Esophagus muscularis mucosa (tissue), 4 donors: ENCODE measurements around the gene FAM120B. TPM values are rescaled to one million over a fixed set of nuclear protein-coding genes. Genes with fewer than 3 reads are reported as not detected.
A peak's percentile ranks its signal among the peaks of the same experiment; 100 is the strongest.

Experiments
- DNase-seq: peaks from one replicate; pipeline ENCODE4 v3.0.0-alpha.2; 2017; ENCODE audit errors: extremely low spot score
- H3K27ac ChIP-seq, 4 donors: fragments of 200-600 bp; sonication (generic); replicated peaks in 1 of 4; 1 replicate in 3 of 4; 2 replicates in 1 of 4; pipeline ENCODE4 v1.5.1; 2016 to 2019; ENCODE audit warnings: mild to moderate bottlenecking in 1 of 4
- H3K27me3 ChIP-seq, 4 donors: fragments of 200-600 bp; sonication (generic); one replicate each; pipeline versions ENCODE4 v1.5.1 to v1.6.0; 2016 to 2019
- H3K36me3 ChIP-seq, 4 donors: fragments of 200-600 bp; sonication (generic); one replicate each; pipeline ENCODE4 v1.5.1; 2016 to 2019
- H3K4me1 ChIP-seq, 4 donors: fragments of 200-600 bp; sonication (generic); one replicate each; pipeline ENCODE4 v1.5.1; 2016 to 2019
- H3K4me3 ChIP-seq, 4 donors: fragments of 200-600 bp; sonication (generic); 1 replicate in 2 of 4; 2 replicates in 2 of 4; pipeline ENCODE4 v1.5.1; 2016 to 2019; ENCODE audit warnings: mild to moderate bottlenecking in 4 of 4, moderate library complexity in 1 of 4
- H3K9me3 ChIP-seq, 4 donors: fragments of 200-600 bp; sonication (generic); 1 replicate in 3 of 4; 2 replicates in 1 of 4; pipeline ENCODE4 v1.5.1; 2016 to 2019
- EP300 ChIP-seq: sonication (generic); formaldehyde crosslinking; IDR thresholded peaks from one replicate; pipeline ENCODE4 v1.6.1; 2017; ENCODE audit warnings: antibody characterized with exemption
- POLR2A ChIP-seq: fragments of 450-650 bp; IDR thresholded peaks from one replicate; pipeline ENCODE4 v1.6.1; 2017; ENCODE audit warnings: antibody characterized with exemption, moderate library complexity, mild to moderate bottlenecking, low read depth
- POLR2AphosphoS5 ChIP-seq, 2 donors: sonication (generic); formaldehyde crosslinking; IDR thresholded peaks; one replicate each; pipeline ENCODE4 v1.6.1; 2017; ENCODE audit warnings: antibody characterized with exemption in 2 of 2
- WGBS: methylation state at CpG from one replicate; pipeline ENCODE4 v1.1.5; 2018; 5-methylcytosine and 5-hydroxymethylcytosine counted together
- intact Hi-C: fragments of 100-400 bp; cut with DNase I; formaldehyde crosslinking; loops from one replicate; pipeline ENCODE4 v1.15.1; 2023
- total RNA-seq, 4 donors: library from RNA; depleted of rRNA; stranded (reverse); fragments of >200 nt; gene quantifications; one replicate each; pipeline versions ENCODE4 v1.1.0 to v1.2.1, GENCODE V29; 2016
- TF ChIP-seq, protein P1 (sequence below), 3 experiments: fragments of 200-600 bp in 2 of 3; fragments of 450-650 bp in 1 of 3; sonication (generic) in 2 of 3; IDR thresholded peaks; one replicate each; pipeline ENCODE4 v1.5.1; 2017 to 2019; ENCODE audit warnings: antibody characterized with exemption in 3 of 3, mild to moderate bottlenecking in 2 of 3, moderate library complexity in 1 of 3

Gene FAM120B
- total RNA-seq, 4 donors from 2014 or later, result 28.1 to 49.0 (median 33.7) TPM

GRCh38 chr6:170294298-170294730 lies 12.2 kb upstream of the FAM120B start:
- Histone ChIP-seq H3K27me3 (peaks cover 13 to 88% (median 57%) of the 10 kb centered on the region in 4 donors), H3K36me3 (no peaks in the 10 kb centered on the region), H3K9me3 (no peaks in the 10 kb centered on the region), H3K4me3 (no peak overlapping the region), H3K27ac (no peak overlapping the region), H3K4me1 (peaks cover 47 to 80% (median 69%) of the 10 kb centered on the region in 4 donors)
- intact Hi-C loops, result loop anchor here (10.0 kb wide), 2 partner anchors 330 to 460 kb away; no protein-coding TSS in a partner anchor
- 64% methylated on average over 2 of the region's 2 CpGs for WGBS
- no peak for TF ChIP-seq EP300
- TF ChIP-seq, protein P1, sequence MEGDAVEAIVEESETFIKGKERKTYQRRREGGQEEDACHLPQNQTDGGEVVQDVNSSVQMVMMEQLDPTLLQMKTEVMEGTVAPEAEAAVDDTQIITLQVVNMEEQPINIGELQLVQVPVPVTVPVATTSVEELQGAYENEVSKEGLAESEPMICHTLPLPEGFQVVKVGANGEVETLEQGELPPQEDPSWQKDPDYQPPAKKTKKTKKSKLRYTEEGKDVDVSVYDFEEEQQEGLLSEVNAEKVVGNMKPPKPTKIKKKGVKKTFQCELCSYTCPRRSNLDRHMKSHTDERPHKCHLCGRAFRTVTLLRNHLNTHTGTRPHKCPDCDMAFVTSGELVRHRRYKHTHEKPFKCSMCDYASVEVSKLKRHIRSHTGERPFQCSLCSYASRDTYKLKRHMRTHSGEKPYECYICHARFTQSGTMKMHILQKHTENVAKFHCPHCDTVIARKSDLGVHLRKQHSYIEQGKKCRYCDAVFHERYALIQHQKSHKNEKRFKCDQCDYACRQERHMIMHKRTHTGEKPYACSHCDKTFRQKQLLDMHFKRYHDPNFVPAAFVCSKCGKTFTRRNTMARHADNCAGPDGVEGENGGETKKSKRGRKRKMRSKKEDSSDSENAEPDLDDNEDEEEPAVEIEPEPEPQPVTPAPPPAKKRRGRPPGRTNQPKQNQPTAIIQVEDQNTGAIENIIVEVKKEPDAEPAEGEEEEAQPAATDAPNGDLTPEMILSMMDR (IDR thresholded peaks at IDR 0.05), result no peak
- TF ChIP-seq POLR2A, result no peak
- TF ChIP-seq POLR2AphosphoS5 (IDR thresholded peaks at IDR 0.05), result no peak
- DNase-seq, result no peak

DNA sequence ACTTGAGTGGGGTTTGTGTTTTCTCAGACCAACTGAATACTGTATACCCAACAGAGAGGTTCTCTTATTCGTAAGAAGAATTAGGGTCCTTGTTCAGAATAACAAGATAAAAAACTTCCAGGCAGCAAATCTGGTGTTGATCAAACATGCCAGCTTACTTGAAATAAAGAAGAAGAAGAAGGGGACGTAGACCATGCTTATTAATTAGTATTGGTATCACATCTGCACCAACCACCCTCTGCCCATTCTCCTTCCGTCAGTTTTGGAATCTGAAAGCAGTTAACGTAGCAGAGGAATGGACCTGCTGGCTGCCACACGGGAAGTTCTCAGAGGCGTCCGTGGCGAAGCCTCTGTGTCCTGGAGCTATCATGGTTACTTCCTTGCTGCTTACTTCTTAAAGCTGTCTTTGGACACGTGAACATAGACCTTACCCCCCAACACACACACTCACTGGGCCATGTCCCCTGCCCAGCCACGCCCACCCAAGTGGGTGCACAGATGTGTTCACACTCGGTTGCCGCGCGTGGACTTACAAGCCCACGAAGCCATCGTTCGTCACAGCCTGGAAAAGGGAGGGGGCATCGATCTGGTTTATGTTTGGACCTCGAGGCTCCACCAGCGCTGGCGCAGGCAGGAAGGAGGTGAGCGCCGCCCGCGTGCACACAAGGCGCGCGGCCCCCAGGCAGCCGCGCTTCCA lies 11.6 kb upstream of the FAM120B start:
- H3K36me3 ChIP-seq, result no peaks in the 10 kb centered on the region
- peaks cover 13 to 81% (median 53%) of the 10 kb centered on the region in 4 donors for H3K27me3 ChIP-seq
- intact Hi-C loops, result loop anchor here (10.0 kb wide), 2 partner anchors 330 to 460 kb away; no protein-coding TSS in a partner anchor
- 29% methylated on average over 14 of the region's 30 CpGs for WGBS
- DNase-seq, result no peak
- no peak for TF ChIP-seq EP300
- no peak for TF ChIP-seq POLR2A
- no peak for TF ChIP-seq POLR2AphosphoS5 (IDR thresholded peaks at IDR 0.05)
- TF ChIP-seq, protein P1 (IDR thresholded peaks at IDR 0.05), result no peak
- no peak overlapping the region for H3K27ac ChIP-seq
- H3K9me3 ChIP-seq, result no peaks in the 10 kb centered on the region
- H3K4me3 ChIP-seq, result peak overlapping the region; percentile 53 to 68 (median 54)
- H3K4me1 ChIP-seq, result peaks cover 44 to 73% (median 63%) of the 10 kb centered on the region in 4 donors

DNA sequence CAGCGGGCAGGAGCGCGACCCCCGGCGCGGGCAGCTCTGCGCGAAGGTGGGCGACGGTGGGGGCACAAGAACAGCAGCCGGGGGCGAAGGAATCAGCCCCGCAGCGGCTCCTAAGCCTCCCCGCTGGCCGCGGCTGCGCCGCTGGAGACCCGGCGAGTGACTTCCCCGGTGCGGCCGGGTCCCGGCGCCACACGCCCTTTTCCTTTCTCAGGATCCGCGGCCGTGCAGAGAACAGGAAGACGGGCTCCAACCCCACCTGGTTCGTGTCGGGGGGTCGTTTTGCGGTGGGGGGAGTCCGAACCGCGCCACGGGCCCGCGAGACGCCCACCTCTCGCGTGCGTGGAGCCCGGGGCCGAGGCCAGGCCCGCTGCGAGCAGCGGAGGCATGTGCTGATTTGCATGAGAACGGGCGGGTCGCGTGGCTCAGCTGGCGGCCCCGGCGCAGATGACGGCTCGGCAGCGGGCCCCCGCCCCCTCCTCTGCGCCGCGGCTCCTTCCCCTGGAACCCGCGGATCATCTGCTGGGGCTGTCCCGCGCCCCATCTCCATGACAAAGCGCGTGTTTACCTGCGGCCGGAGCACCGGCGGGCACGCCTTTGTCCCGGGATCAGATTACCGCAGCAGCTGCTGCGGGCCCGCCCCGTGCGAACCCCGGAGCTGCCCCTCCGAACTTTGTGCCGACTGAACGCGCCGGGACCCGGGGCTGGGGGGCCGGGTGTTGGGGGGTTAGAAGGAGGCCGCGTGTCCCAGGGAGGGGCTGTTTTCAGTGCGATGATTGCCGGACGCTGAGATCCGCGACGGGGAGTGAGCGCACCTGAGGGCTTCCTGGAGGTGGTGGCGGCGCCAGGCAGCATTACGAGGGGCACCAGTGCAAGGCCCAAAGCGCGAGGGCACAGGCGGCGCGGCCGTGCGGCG lies 10.8 kb upstream of the FAM120B start:
- Histone ChIP-seq H3K27me3 (peaks cover 13 to 79% (median 53%) of the 10 kb centered on the region in 4 donors), H3K9me3 (no peaks in the 10 kb centered on the region), H3K27ac (no peak overlapping the region), H3K4me1 (peaks cover 44 to 67% (median 58%) of the 10 kb centered on the region in 4 donors), H3K4me3 (peak overlapping the region; percentile 53 to 68 (median 54)), H3K36me3 (no peaks in the 10 kb centered on the region)
- intact Hi-C loops, result loop anchor here (10.0 kb wide), 2 partner anchors 331 to 461 kb away; no protein-coding TSS in a partner anchor
- TF ChIP-seq POLR2AphosphoS5 (IDR thresholded peaks at IDR 0.05), result no peak
- no peak for TF ChIP-seq EP300
- TF ChIP-seq, protein P1 (IDR thresholded peaks at IDR 0.05), result no peak
- TF ChIP-seq POLR2A, result no peak
- 6% methylated on average over 7 of the region's 109 CpGs for WGBS
- no peak for DNase-seq

DNA sequence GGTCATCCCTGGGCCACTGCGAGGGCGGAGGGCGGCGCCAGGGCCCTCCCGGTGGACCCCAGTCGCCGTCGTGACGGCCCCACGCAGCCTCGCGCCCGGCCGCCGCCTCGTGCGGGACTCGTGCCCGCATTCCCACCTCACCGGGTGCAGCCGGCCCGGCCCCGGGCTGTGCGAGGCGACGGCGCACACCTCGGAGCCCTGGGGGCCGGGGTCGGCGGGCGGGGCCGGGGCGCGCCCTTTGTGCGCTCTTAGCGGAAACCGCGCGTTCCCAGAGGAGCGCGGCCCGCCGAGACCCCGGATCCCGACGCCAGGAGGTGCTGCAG lies 10.2 kb upstream of the FAM120B start:
- intact Hi-C loops, result loop anchor here (10.0 kb wide), 2 partner anchors 332 to 462 kb away; no protein-coding TSS in a partner anchor
- Histone ChIP-seq H3K4me3 (peak overlapping the region; percentile 53 to 68 (median 54)), H3K36me3 (no peaks in the 10 kb centered on the region), H3K27ac (no peak overlapping the region), H3K27me3 (peaks cover 13 to 73% (median 50%) of the 10 kb centered on the region in 4 donors), H3K4me1 (peaks cover 40 to 61% (median 51%) of the 10 kb centered on the region in 4 donors), H3K9me3 (no peaks in the 10 kb centered on the region)
- 3% methylated on average over 20 of the region's 47 CpGs for WGBS
- no peak for DNase-seq
- TF ChIP-seq POLR2A (no peak), POLR2AphosphoS5 (IDR thresholded peaks at IDR 0.05) (no peak)
